Measurements from ENCODE around the gene ST6GAL1. TPM values are rescaled to one million over a fixed set of nuclear protein-coding genes. Genes with fewer than 3 reads are reported as not detected.
A peak's percentile ranks its signal among the peaks of the same experiment; 100 is the strongest.

ST6GAL1 gene
- total and polyA plus RNA-seq, 2 of the 13 experiments (the other 11 are each of a cell fraction or from before 2014, with no cell fraction given) = 79.9 to 164 TPM

- TF ChIP-seq EP300 (IDR thresholded peaks at IDR 0.05; ENCODE audit: low read depth in 2 of 2, low read length in 2 of 2) = peak in 1 of 2 experiments; percentile 79; a peak in 2 of 4 replicates
- TF ChIP-seq EP300 (CRISPR knock-in tag; IDR thresholded peaks at IDR 0.05; ENCODE audit: borderline replicate concordance) = 0 out of 2 replicates have a peak, but pooled peaks have one; percentile 38
- TF ChIP-seq ZBTB14 (CRISPR knock-in tag; IDR thresholded peaks at IDR 0.05) = no peak
- TF ChIP-seq SSRP1 (CRISPR knock-in tag; IDR thresholded peaks at IDR 0.05) = no peak
- no peak for TF ChIP-seq TP53 (CRISPR knock-in tag; conservative IDR thresholded peaks at IDR 0.05)
- 0 out of 2 replicates have a peak, but pooled peaks have one; percentile 31 for TF ChIP-seq TCF7 (IDR thresholded peaks at IDR 0.05; ENCODE audit: low read depth)
- TF ChIP-seq ZNF557 (CRISPR knock-in tag; IDR thresholded peaks at IDR 0.05) = no peak
- TF ChIP-seq ZC3H4 (CRISPR knock-in tag; IDR thresholded peaks at IDR 0.05; ENCODE audit: borderline replicate concordance) = no peak
- no peak for TF ChIP-seq FOXJ3 (CRISPR knock-in tag; IDR thresholded peaks at IDR 0.05; ENCODE audit: borderline replicate concordance)
- TF ChIP-seq E2F5 (CRISPR knock-in tag; conservative IDR thresholded peaks at IDR 0.05) = no peak
- no peak for TF ChIP-seq IRF1 (CRISPR knock-in tag; IDR thresholded peaks at IDR 0.05; ENCODE audit: low read depth)
- no peak for TF ChIP-seq GABPB1 (CRISPR knock-in tag; IDR thresholded peaks at IDR 0.05)
- no peak for TF ChIP-seq ZNF75D (CRISPR knock-in tag; IDR thresholded peaks at IDR 0.05; ENCODE audit: borderline replicate concordance)
- TF ChIP-seq NFKB2 (CRISPR knock-in tag; IDR thresholded peaks at IDR 0.05; ENCODE audit: borderline replicate concordance) = peak; percentile 63; the same call in 1 of the 2 replicates
- peak; percentile 98 for TF ChIP-seq HDAC2 (CRISPR knock-in tag; IDR thresholded peaks at IDR 0.05)
- no peak for TF ChIP-seq TAF15 (IDR thresholded peaks at IDR 0.05; ENCODE audit: low read depth, low read length, poor library complexity, severe bottlenecking)
- 0 out of 2 replicates have a peak, but pooled peaks have one; percentile 36 for TF ChIP-seq CCDC6 (CRISPR knock-in tag; IDR thresholded peaks at IDR 0.05)
- peak; percentile 62 for TF ChIP-seq HNF4G (IDR thresholded peaks at IDR 0.05; ENCODE audit: borderline replicate concordance, low read depth, low read length)
- TF ChIP-seq HNF4G (CRISPR knock-in tag; IDR thresholded peaks at IDR 0.05; ENCODE audit: borderline replicate concordance, low read depth) = peak; percentile 55; the same call in 1 of the 2 replicates
- TF ChIP-seq KLF11 (CRISPR knock-in tag; IDR thresholded peaks at IDR 0.05) = no peak
- no peak for TF ChIP-seq PBX3 (CRISPR knock-in tag; IDR thresholded peaks at IDR 0.05; ENCODE audit: borderline replicate concordance)
- TF ChIP-seq HNRNPH1 (optimal IDR thresholded peaks at IDR 0.05; ENCODE audit: low read depth, low read length) = no peak
- TF ChIP-seq SP4 (CRISPR knock-in tag; IDR thresholded peaks at IDR 0.05) = no peak
- no peak for TF ChIP-seq BCLAF1 (IDR thresholded peaks at IDR 0.05)
- no peak for TF ChIP-seq ZNF343 (CRISPR knock-in tag; IDR thresholded peaks at IDR 0.05)
Observed at GRCh38 chr3:186974824-186975313, 44.5 kb downstream of the ST6GAL1 start (continued).

Measured in HepG2 (cell line).